ENCODE measurements around the gene ABL1.

GRCh38 chr9:130887494-130888144 is 52.6 kb downstream of the ABL1 start:
- no peak for TF ChIP-seq ELK4 (IDR thresholded peaks at IDR 0.05; ENCODE audit: borderline replicate concordance, low read depth, low read length)
- no peak for TF ChIP-seq ZNF791 (tag by site-specific recombination; IDR thresholded peaks at IDR 0.05)
- no peak for TF ChIP-seq ZNF23 (tag by site-specific recombination; IDR thresholded peaks at IDR 0.05; ENCODE audit: borderline replicate concordance)
- TF ChIP-seq ZNF24 (tag by site-specific recombination; IDR thresholded peaks at IDR 0.05): no peak
- TF ChIP-seq CTCF (tag by site-specific recombination; IDR thresholded peaks at IDR 0.05): no peak
- TF ChIP-seq ZNF311 (tag by site-specific recombination; IDR thresholded peaks at IDR 0.05; ENCODE audit: borderline replicate concordance): no peak
- TF ChIP-seq HIC1 (tag by site-specific recombination; IDR thresholded peaks at IDR 0.05): no peak
- TF ChIP-seq ZNF677 (tag by site-specific recombination; IDR thresholded peaks at IDR 0.05): no peak
- no peak for TF ChIP-seq ZBTB7A (tag by site-specific recombination; IDR thresholded peaks at IDR 0.05; ENCODE audit: low read depth)
- TF ChIP-seq ZNF670 (tag by site-specific recombination; IDR thresholded peaks at IDR 0.05; ENCODE audit: low read depth): no peak
- TF ChIP-seq ZNF571 (tag by site-specific recombination; IDR thresholded peaks at IDR 0.05): no peak
- no peak for TF ChIP-seq OSR2 (tag by site-specific recombination; IDR thresholded peaks at IDR 0.05)

Data from HEK293 (cell line).